K562 (cell line): ENCODE results near the gene CLEC4M. TPM values are rescaled to one million over a fixed set of nuclear protein-coding genes. Genes with fewer than 3 reads are reported as not detected.

Source experiments
- ATAC-seq: fragments of 200-7000 bp; cut with Tn5 transposase; 3 replicates; pipeline ENCODE4 v1.9.1; 2020; ENCODE audit warnings: moderate library complexity
- BruUV-seq: library from RNA; stranded (reverse); fragments of 400-500 nt; replicated peaks from 2 replicates; lab custom pipeline; 2021; lab: Mats Ljungman, UMichigan
- CTCF ChIA-PET: fragments of 300-600 bp; formaldehyde crosslinking; extraction: SDS; loops from one replicate; lab custom pipeline; 2021; ENCODE audit warnings: low intra/inter-chr PET ratio; lab: Yijun Ruan, JAX
- POLR2A ChIA-PET: fragments of 300-600, 350-650 bp; sonication (Branson Sonifier 250); formaldehyde crosslinking; extraction: SDS; loops from one replicate; lab custom pipeline; 2021; ENCODE audit warnings: antibody characterized with exemption, inconsistent platforms; lab: Yijun Ruan, JAX
- DNase-seq, 4 experiments: peaks; one replicate each; pipeline versions ENCODE4 v3.0.0 to v3.0.0-alpha.2; 2011 to 2018; ENCODE audit warnings: low spot score in 3 of 4, mixed read lengths in 3 of 4; ENCODE audit errors: extremely low read depth in 1 of 4
- FAIRE-seq: peaks from 2 replicates; lab custom pipeline; 2011; peaks lifted over from hg19 to GRCh38; lab: Jason Lieb, UNC
- H2AFZ ChIP-seq: 2 replicates; pipeline ENCODE4 v1.6.0; 2011; ENCODE audit warnings: low read depth, low read length, control low read depth, inconsistent platforms
- H3K27ac ChIP-seq: fragments of 200-600 bp; 3 replicates; pipeline ENCODE4 v1.8.0; 2011; ENCODE audit warnings: low read depth, mild to moderate bottlenecking, control low read depth, inconsistent platforms, low read length, moderate library complexity, mixed read lengths; ENCODE audit errors: extremely low read depth
- H3K27me3 ChIP-seq, 2 experiments: fragments of 300-600 bp in 1 of 2; 2 replicates in 1 of 2; 3 replicates in 1 of 2; pipeline versions ENCODE4 v1.6.0 to v1.8.0; 2011; ENCODE audit warnings: inconsistent platforms in 2 of 2, low read length in 2 of 2, mild to moderate bottlenecking in 1 of 2, mixed read lengths in 1 of 2, moderate library complexity in 1 of 2; ENCODE audit not compliant: control insufficient read depth in 2 of 2, insufficient read depth in 2 of 2
- H3K36me3 ChIP-seq: fragments of 300-600 bp; 3 replicates; pipeline ENCODE4 v1.8.0; 2011; ENCODE audit warnings: mild to moderate bottlenecking, low read length, inconsistent platforms; ENCODE audit not compliant: control insufficient read depth, insufficient read depth
- H3K4me1 ChIP-seq, 2 experiments: fragments of 200-600 bp in 1 of 2; replicated peaks in 1 of 2; 2 replicates in 1 of 2; 3 replicates in 1 of 2; pipeline versions ENCODE4 v1.5.1 to v1.8.0; 2011; ENCODE audit warnings: inconsistent platforms in 2 of 2, low read length in 2 of 2, mild to moderate bottlenecking in 1 of 2, mixed read lengths in 1 of 2, moderate library complexity in 1 of 2; ENCODE audit not compliant: control insufficient read depth in 2 of 2, insufficient read depth in 2 of 2
- H3K4me2 ChIP-seq: 2 replicates; pipeline ENCODE4 v1.6.1; 2011; ENCODE audit warnings: low read length, control low read depth, inconsistent platforms, mixed read lengths; ENCODE audit not compliant: insufficient read depth
- H3K4me3 ChIP-seq: fragments of 200-600 bp; sonication (generic), shearing (Covaris generic); 2 replicates; pipeline ENCODE4 v1.5.1; 2016; ENCODE audit warnings: control low read depth, inconsistent platforms
- H3K79me2 ChIP-seq: fragments of 200-600 bp; 3 replicates; pipeline ENCODE4 v1.8.0; 2011; ENCODE audit warnings: low read length, inconsistent platforms; ENCODE audit not compliant: control insufficient read depth, insufficient read depth
- H3K9ac ChIP-seq, 2 experiments: 2 replicates each; pipeline versions ENCODE4 v1.6.0 to v1.6.1; 2011; ENCODE audit warnings: low read depth in 2 of 2, low read length in 2 of 2, control low read depth in 1 of 2, inconsistent platforms in 1 of 2, mild to moderate bottlenecking in 1 of 2, mixed read lengths in 1 of 2; ENCODE audit not compliant: insufficient read depth in 1 of 2
- H3K9me1 ChIP-seq: one replicate; pipeline ENCODE4 v1.6.0; 2011; ENCODE audit warnings: inconsistent platforms, mild to moderate bottlenecking, low read length, moderate library complexity; ENCODE audit not compliant: control insufficient read depth, insufficient read depth
- H3K9me3 ChIP-seq: replicated peaks from 2 replicates; pipeline ENCODE4 v1.5.1; 2011; ENCODE audit warnings: low read depth, low read length, inconsistent platforms; ENCODE audit not compliant: control insufficient read depth, insufficient read depth
- H4K20me1 ChIP-seq: replicated peaks from 2 replicates; pipeline ENCODE4 v1.6.1; 2011; ENCODE audit warnings: low read length, inconsistent platforms, mixed read lengths; ENCODE audit not compliant: control insufficient read depth, insufficient read depth
- CBX3 ChIP-seq, 2 experiments: IDR thresholded peaks; 1 replicate in 1 of 2; 2 replicates in 1 of 2; pipeline ENCODE4 v1.6.1; 2012; ENCODE audit warnings: inconsistent platforms in 2 of 2, low read length in 2 of 2, borderline replicate concordance in 1 of 2, control low read depth in 1 of 2
- ILK ChIP-seq: fragments of 450-650 bp; IDR thresholded peaks from 2 replicates; pipeline ENCODE4 v1.6.1; 2016; ENCODE audit warnings: missing genetic modification characterization, low read depth, mild to moderate bottlenecking, missing compliant biosample characterization, moderate library complexity, borderline replicate concordance
- NFIC ChIP-seq: fragments of 450-650 bp; IDR thresholded peaks from 2 replicates; pipeline ENCODE4 v1.6.1; 2017; ENCODE audit warnings: mild to moderate bottlenecking, inconsistent platforms
- TAF15 ChIP-seq: fragments of 200-400 bp; formaldehyde crosslinking; IDR thresholded peaks from 2 replicates; pipeline ENCODE4 v1.6.1; 2017; ENCODE audit warnings: mild to moderate bottlenecking, low read depth, low read length, moderate library complexity
- WGBS: fragments of 100-300 bp; shearing (Covaris generic); methylation state at CpG from one replicate; pipeline ENCODE4 v1.1.6; 2016; ENCODE audit warnings: low coverage, mixed read lengths; ENCODE audit not compliant: insufficient coverage; ENCODE audit errors: missing lambda C conversion rate; 5-methylcytosine and 5-hydroxymethylcytosine counted together
- in situ Hi-C: fragments of 300-500 bp; cut with MboI; formaldehyde crosslinking; loops from 4 replicates; pipeline ENCODE4 v1.15.0; 2018; ENCODE audit warnings: inconsistent platforms, mixed read lengths
- intact Hi-C: fragments of 100-400 bp; cut with micrococcal nuclease; formaldehyde crosslinking; loops from 2 replicates; pipeline ENCODE4 v1.14.2; 2022
- polyA plus RNA-seq, 8 experiments: library from polyadenylated mRNA; depleted of rRNA in 4 of 8; stranded (reverse) in 5 of 8; unstranded in 3 of 8; fragments of >200 nt; fragmentation: Nextera tagmentation in 2 of 8; fragmentation: Illumina TruSeq in 1 of 8; extraction: Ambion mirVana in 2 of 8; extraction: Trizol in 1 of 8; gene quantifications; 2 replicates each; pipeline versions ENCODE4 v1.2.1 to v1.2.3, GENCODE V29; 2011 to 2014; ENCODE audit warnings: inconsistent platforms in 1 of 8, missing spikeins in 1 of 8
- total RNA-seq, 7 experiments: library from RNA; depleted of rRNA in 6 of 7; stranded (reverse); fragments of >200 nt in 6 of 7; fragmentation: Illumina TruSeq in 2 of 7; extraction: Trizol in 2 of 7; gene quantifications; 2 replicates each; pipeline versions ENCODE4 v1.2.1 to v1.2.3, GENCODE V29; 2011 to 2021; ENCODE audit warnings: low replicate concordance in 1 of 7
- TF ChIP-seq, protein P1 (sequence below): fragments of 250-450 bp; sonication (Bioruptor Pico); IDR thresholded peaks from 2 replicates; pipeline ENCODE4 v1.5.0; 2022; ENCODE audit warnings: mild to moderate bottlenecking
- TF ChIP-seq, protein P2 (sequence below), 2 experiments: fragments of 450-650 bp; IDR thresholded peaks; 2 replicates each; pipeline ENCODE4 v1.6.1; 2016; ENCODE audit warnings: mild to moderate bottlenecking in 2 of 2, borderline replicate concordance in 1 of 2, low read depth in 1 of 2, moderate library complexity in 1 of 2

CLEC4M gene
- total and polyA plus RNA-seq, 9 of the 15 experiments (the other 6 are each of a cell fraction or from before 2014, with no cell fraction given) = 0.08 to 0.18 TPM; not detected in 7

DNA sequence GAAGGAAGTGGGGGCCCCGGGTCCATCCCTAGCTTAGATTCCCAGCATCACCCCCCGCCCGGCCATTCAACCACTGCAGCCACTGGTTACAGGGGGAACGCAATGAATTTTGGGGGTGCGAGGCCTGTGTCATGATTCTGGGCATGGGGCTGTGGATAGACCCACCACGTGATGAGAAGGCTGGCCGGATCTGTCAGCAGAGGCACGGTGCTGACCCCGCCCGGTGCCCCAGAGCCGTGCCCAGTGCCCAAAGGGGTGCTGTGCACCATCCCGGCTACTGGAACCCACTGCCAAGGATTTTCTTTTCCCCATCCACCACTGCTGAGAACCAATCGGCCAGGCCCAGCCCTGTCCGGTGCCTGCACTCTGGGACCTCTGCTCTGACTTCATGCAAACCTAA is 27.4 kb downstream of the CLEC4M start:
- CTCF ChIA-PET = no interaction called here
- Histone ChIP-seq H3K9me1 (no peaks in the 10 kb centered on the region), H3K4me2 (no peak overlapping the region), H3K36me3 (no peaks in the 10 kb centered on the region)
- FAIRE-seq = no peak
- no peak for ATAC-seq
- TF ChIP-seq TAF15 (no peak), ILK (no peak), CBX3 (IDR thresholded peaks at IDR 0.05; ENCODE audit: borderline replicate concordance in 1 of 2, low read length in 2 of 2) (no peak), NFIC (no peak)
- TF ChIP-seq, protein P1, sequence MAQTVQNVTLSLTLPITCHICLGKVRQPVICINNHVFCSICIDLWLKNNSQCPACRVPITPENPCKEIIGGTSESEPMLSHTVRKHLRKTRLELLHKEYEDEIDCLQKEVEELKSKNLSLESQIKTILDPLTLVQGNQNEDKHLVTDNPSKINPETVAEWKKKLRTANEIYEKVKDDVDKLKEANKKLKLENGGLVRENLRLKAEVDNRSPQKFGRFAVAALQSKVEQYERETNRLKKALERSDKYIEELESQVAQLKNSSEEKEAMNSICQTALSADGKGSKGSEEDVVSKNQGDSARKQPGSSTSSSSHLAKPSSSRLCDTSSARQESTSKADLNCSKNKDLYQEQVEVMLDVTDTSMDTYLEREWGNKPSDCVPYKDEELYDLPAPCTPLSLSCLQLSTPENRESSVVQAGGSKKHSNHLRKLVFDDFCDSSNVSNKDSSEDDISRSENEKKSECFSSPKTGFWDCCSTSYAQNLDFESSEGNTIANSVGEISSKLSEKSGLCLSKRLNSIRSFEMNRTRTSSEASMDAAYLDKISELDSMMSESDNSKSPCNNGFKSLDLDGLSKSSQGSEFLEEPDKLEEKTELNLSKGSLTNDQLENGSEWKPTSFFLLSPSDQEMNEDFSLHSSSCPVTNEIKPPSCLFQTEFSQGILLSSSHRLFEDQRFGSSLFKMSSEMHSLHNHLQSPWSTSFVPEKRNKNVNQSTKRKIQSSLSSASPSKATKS (CRISPR knock-in tag) = no peak
- TF ChIP-seq, protein P2, sequence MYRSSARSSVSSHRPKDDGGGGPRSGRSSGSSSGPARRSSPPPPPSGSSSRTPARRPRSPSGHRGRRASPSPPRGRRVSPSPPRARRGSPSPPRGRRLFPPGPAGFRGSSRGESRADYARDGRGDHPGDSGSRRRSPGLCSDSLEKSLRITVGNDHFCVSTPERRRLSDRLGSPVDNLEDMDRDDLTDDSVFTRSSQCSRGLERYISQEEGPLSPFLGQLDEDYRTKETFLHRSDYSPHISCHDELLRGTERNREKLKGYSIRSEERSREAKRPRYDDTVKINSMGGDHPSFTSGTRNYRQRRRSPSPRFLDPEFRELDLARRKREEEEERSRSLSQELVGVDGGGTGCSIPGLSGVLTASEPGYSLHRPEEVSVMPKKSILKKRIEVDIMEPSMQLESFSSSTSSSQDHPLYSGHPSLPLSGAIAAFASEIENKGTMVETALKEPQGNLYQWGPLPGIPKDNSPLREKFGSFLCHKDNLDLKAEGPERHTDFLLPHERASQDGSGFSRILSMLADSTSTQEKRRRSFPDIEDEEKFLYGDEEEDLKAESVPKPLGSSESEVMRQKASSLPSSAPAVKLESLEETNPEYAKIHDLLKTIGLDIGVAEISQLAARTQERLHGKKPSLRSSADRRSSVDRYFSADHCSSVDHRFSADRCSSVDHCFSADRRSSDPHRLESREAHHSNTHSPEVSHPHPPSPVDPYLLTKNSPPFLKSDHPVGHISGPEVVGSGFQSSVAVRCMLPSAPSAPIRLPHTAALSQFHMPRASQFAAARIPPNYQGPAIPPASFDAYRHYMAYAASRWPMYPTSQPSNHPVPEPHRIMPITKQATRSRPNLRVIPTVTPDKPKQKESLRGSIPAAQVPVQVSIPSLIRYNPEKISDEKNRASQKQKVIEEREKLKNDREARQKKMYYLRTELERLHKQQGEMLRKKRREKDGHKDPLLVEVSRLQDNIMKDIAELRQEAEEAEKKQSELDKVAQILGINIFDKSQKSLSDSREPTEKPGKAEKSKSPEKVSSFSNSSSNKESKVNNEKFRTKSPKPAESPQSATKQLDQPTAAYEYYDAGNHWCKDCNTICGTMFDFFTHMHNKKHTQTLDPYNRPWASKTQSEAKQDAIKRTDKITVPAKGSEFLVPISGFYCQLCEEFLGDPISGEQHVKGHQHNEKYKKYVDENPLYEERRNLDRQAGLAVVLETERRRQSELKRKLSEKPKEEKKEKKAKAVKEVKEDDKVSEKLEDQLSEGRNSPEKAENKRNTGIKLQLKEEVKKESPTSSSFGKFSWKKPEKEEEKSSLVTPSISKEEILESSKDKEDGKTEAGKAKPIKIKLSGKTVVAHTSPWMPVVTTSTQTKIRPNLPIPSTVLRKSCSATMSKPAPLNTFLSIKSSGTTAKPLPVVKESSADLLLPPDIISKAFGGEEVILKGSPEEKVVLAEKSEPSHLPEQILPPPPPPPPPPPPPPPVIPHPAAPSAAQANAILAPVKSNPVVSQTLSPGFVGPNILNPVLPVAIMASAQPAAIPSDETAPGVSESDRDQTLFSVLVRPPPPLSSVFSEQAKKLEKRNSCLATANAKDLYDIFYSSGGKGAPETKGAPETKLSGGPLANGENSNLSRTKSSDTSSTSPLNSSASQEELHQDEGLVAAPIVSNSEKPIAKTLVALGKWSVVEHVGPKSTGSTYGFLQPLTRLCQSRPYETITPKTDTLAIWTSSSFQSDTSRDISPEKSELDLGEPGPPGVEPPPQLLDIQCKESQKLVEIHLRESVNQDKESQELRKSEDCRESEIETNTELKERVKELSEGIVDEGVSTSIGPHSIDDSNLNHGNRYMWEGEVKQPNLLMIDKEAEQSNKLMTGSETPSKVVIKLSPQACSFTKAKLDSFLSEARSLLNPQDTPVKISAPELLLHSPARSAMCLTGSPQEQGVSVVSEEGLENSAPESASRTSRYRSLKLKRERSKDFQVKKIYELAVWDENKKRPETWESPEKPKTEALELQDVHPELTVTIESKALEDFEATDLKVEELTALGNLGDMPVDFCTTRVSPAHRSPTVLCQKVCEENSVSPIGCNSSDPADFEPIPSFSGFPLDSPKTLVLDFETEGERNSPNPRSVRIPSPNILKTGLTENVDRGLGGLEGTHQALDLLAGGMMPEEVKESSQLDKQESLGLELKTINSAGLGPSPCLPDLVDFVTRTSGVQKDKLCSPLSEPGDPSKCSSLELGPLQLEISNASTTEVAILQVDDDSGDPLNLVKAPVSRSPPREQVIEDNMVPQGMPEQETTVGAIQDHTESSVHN (IDR thresholded peaks at IDR 0.05; ENCODE audit: borderline replicate concordance in 1 of 2, low read depth in 1 of 2) = no peak
- TF ChIP-seq, all 486 proteins: peak for 0
- Histone ChIP-seq H3K4me3 (no peak overlapping the region), H4K20me1 (no peaks in the 10 kb centered on the region), H3K27me3 (peaks cover 0 to 17% of the 10 kb centered on the region in 2 experiments; a peak in 3 of 5 replicates), H3K79me2 (no peaks in the 10 kb centered on the region), H3K9me3 (no peaks in the 10 kb centered on the region; the same call in 1 of the 2 replicates), H3K4me1 (peaks cover 2 to 16% of the 10 kb centered on the region in 2 experiments; a peak in 2 of 5 replicates), H3K9ac (no peak overlapping the region), H3K27ac (no peak overlapping the region), H2AFZ (no peak overlapping the region)
- no TSS peak for BruUV-seq
- no peak for DNase-seq
- WGBS = 19% methylated on average over 14 of the region's 14 CpGs
- intact Hi-C loops = loop anchor here (10.0 kb wide), 1 partner anchor 426 kb away; no protein-coding TSS in a partner anchor
- POLR2A ChIA-PET = interaction anchor here (0.6 kb wide), 1 partner anchor 10 kb away, joined by 3 read pairs; no protein-coding TSS in a partner anchor
- in situ Hi-C loops = no loop called here
